CD4-positive, CD25-positive, alpha-beta regulatory T cell (primary cell): ENCODE data around the gene SH3GL2. TPM values are rescaled to one million over a fixed set of nuclear protein-coding genes. Genes with fewer than 3 reads are reported as not detected.

ENCODE experiments used
- ATAC-seq, 2 donors: fragments of 150-1000 bp; cut with Tn5 transposase; one replicate each; pipeline ENCODE4 v1.10.0; 2021; ENCODE audit warnings: low read depth in 2 of 2, moderate number of reproducible peaks in 2 of 2, moderate library complexity in 1 of 2
- DNase-seq, 3 donors: peaks; one replicate each; pipeline versions ENCODE4 v3.0.0 to v3.0.0-alpha.2; 2012 to 2022; ENCODE audit warnings: mixed read lengths in 1 of 3
- H3K27ac ChIP-seq: one replicate; pipeline ENCODE4 v1.7.0; 2013; ENCODE audit warnings: mild to moderate bottlenecking, low read length; ENCODE audit not compliant: insufficient read depth, poor library complexity, severe bottlenecking
- H3K27me3 ChIP-seq: one replicate; pipeline ENCODE4 v1.7.0; 2013; ENCODE audit warnings: low read length; ENCODE audit not compliant: control insufficient read depth, insufficient read depth
- H3K36me3 ChIP-seq: one replicate; pipeline ENCODE4 v1.7.0; 2013; ENCODE audit warnings: mild to moderate bottlenecking, low read length, moderate library complexity; ENCODE audit not compliant: control insufficient read depth, insufficient read depth
- H3K4me1 ChIP-seq: 2 replicates; pipeline ENCODE4 v1.7.0; 2013; ENCODE audit warnings: mild to moderate bottlenecking, low read length; ENCODE audit not compliant: insufficient read depth, control insufficient read depth, poor library complexity, severe bottlenecking
- H3K4me3 ChIP-seq: one replicate; pipeline ENCODE4 v1.7.0; 2013; ENCODE audit warnings: low read depth, mild to moderate bottlenecking, low read length, moderate library complexity
- H3K9me3 ChIP-seq, 2 experiments: 1 replicate in 1 of 2; 2 replicates in 1 of 2; pipeline ENCODE4 v1.7.0; 2013; ENCODE audit warnings: low read length in 2 of 2, mild to moderate bottlenecking in 1 of 2, moderate library complexity in 1 of 2; ENCODE audit not compliant: control insufficient read depth in 2 of 2
- H3K27ac Mint-ChIP-seq, 3 donors: one replicate each; pipeline ENCODE4 v1.8.0; 2020 to 2022; ENCODE audit warnings: mild to moderate bottlenecking in 3 of 3, mixed read lengths in 3 of 3, moderate library complexity in 2 of 3
- H3K27me3 Mint-ChIP-seq: one replicate; pipeline ENCODE4 v1.8.0; 2022; ENCODE audit warnings: mild to moderate bottlenecking, mixed read lengths
- H3K36me3 Mint-ChIP-seq: one replicate; pipeline ENCODE4 v1.8.0; 2020; ENCODE audit warnings: mixed read lengths
- H3K4me1 Mint-ChIP-seq, 4 donors: one replicate each; pipeline ENCODE4 v1.8.0; 2020 to 2022; ENCODE audit warnings: mixed read lengths in 4 of 4, mild to moderate bottlenecking in 1 of 4
- H3K4me3 Mint-ChIP-seq, 4 donors: one replicate each; pipeline ENCODE4 v1.8.0; 2020 to 2022; ENCODE audit warnings: mild to moderate bottlenecking in 4 of 4, mixed read lengths in 4 of 4, moderate library complexity in 3 of 4
- H3K9me3 Mint-ChIP-seq, 7 donors: one replicate each; pipeline ENCODE4 v1.8.0; 2020 to 2022; ENCODE audit warnings: mixed read lengths in 7 of 7, mild to moderate bottlenecking in 3 of 7, moderate library complexity in 2 of 7
- polyA plus RNA-seq, 4 donors: library from polyadenylated mRNA; unstranded; fragments of 300-500 nt; fragmentation: Illumina TruSeq; gene quantifications; one replicate each; pipeline ENCODE4 v1.2.3, GENCODE V29; 2021
- total RNA-seq: library from RNA; stranded (reverse); gene quantifications from one replicate; pipeline ENCODE4 v1.2.3, GENCODE V29; 2022

The SH3GL2 gene
- total and polyA plus RNA-seq, 5 donors from 2014 or later: not detected

DNA sequence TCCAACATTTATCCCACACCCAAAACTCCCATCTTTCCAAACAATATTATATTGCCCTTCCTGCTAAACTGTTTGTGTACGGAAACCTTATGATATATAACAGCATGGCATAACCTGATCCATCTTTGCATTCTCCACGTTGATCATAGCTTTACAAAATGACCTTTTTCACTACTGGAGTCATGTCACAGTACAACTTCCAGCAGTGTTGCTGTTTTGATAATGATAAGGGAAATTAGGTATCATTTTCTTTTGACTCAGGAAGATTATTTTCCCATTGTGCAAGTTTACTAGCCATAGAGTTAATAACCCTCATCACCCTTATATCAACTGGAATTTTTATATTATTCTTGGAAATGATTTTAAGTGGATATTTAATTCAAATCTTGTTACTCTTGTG lies 57.5 kb downstream of the SH3GL2 start:
- ATAC-seq: no peak
- Histone ChIP-seq H3K9me3 (peaks cover 0 to 3% of the 10 kb centered on the region in 2 experiments), H3K36me3 (no peaks in the 10 kb centered on the region), H3K4me1 (no peaks in the 10 kb centered on the region), H3K27ac (no peak overlapping the region), H3K27me3 (no peaks in the 10 kb centered on the region), H3K4me3 (no peak overlapping the region)
- H3K27ac Mint-ChIP-seq: no peak overlapping the region
- no peaks in the 10 kb centered on the region for H3K27me3 Mint-ChIP-seq
- H3K9me3 Mint-ChIP-seq: peaks cover 0 to 4% (median 2%) of the 10 kb centered on the region in 7 donors
- no peak for DNase-seq
- H3K36me3 Mint-ChIP-seq: no peaks in the 10 kb centered on the region
- no peaks in the 10 kb centered on the region for H3K4me1 Mint-ChIP-seq
- no peak overlapping the region for H3K4me3 Mint-ChIP-seq

DNA sequence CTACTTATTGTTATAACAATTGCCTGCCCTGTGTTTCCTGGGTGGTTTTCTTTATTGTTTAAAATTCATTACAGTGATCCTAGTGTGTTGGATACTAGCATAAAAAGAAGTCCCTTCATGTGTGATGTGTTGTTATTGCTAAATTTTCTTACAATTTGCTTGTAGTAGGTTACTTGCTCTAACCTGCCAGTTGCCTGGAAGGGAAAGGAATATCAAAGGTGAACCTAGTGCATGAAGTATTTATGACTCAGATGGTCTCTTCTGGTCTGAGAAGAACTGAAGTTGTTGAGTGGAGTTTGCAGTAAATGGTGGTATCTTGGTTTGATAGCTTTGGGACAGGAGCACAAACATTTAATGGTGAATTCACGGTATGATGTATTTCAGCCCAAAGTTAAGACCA lies 58.0 kb downstream of the SH3GL2 start:
- H3K4me3 ChIP-seq: no peak overlapping the region
- no peak overlapping the region for H3K27ac ChIP-seq
- no peaks in the 10 kb centered on the region for H3K4me1 ChIP-seq
- peaks cover 0 to 4% (median 2%) of the 10 kb centered on the region in 7 donors for H3K9me3 Mint-ChIP-seq
- peaks cover 0 to 3% of the 10 kb centered on the region in 2 experiments for H3K9me3 ChIP-seq
- H3K36me3 ChIP-seq: no peaks in the 10 kb centered on the region
- no peak overlapping the region for H3K27ac Mint-ChIP-seq
- ATAC-seq: no peak
- H3K4me1 Mint-ChIP-seq: no peaks in the 10 kb centered on the region
- H3K4me3 Mint-ChIP-seq: no peak overlapping the region
- no peak for DNase-seq
- H3K27me3 ChIP-seq: no peaks in the 10 kb centered on the region
- no peaks in the 10 kb centered on the region for H3K36me3 Mint-ChIP-seq
- no peaks in the 10 kb centered on the region for H3K27me3 Mint-ChIP-seq

DNA sequence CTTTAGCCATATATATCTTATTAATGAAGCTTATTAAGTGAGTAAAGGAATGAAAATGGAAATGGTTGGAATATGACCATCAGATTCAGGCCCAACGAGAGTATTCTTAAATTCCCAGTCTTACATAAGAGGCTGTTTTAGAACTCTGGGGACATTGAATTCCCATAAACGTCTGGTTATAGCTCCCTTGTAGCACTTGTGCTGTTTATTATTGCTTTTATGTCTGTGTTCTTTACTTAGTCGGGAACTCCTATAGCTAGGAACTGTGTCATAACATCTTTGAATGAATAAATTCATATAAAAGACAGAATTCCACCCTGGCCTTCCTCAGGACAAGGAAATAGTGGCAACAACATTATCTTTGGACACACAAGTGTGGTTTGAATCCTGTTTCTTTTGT lies 58.4 kb downstream of the SH3GL2 start:
- DNase-seq (no peak), ATAC-seq (no peak)
- peaks cover 0 to 4% (median 2%) of the 10 kb centered on the region in 7 donors for H3K9me3 Mint-ChIP-seq

GRCh38 chr9:17648516-17648915 lies 69.7 kb downstream of the SH3GL2 start:
- Mint-ChIP-seq H3K4me1 (no peaks in the 10 kb centered on the region), H3K4me3 (no peak overlapping the region), H3K27me3 (no peaks in the 10 kb centered on the region), H3K27ac (no peak overlapping the region), H3K36me3 (no peaks in the 10 kb centered on the region), H3K9me3 (peaks cover 0 to 15% (median 7%) of the 10 kb centered on the region in 7 donors)
- Histone ChIP-seq H3K4me3 (no peak overlapping the region), H3K4me1 (no peaks in the 10 kb centered on the region), H3K36me3 (no peaks in the 10 kb centered on the region), H3K27ac (no peak overlapping the region), H3K27me3 (no peaks in the 10 kb centered on the region), H3K9me3 (no peaks in the 10 kb centered on the region)
- DNase-seq (no peak), ATAC-seq (no peak)

More for the DNA sequence above, 58.4 kb downstream of the SH3GL2 start:
- no peak overlapping the region for H3K4me3 ChIP-seq
- no peaks in the 10 kb centered on the region for H3K36me3 Mint-ChIP-seq
- no peaks in the 10 kb centered on the region for H3K4me1 Mint-ChIP-seq
- no peaks in the 10 kb centered on the region for H3K27me3 Mint-ChIP-seq
- no peaks in the 10 kb centered on the region for H3K27me3 ChIP-seq
- no peaks in the 10 kb centered on the region for H3K36me3 ChIP-seq
- no peak overlapping the region for H3K4me3 Mint-ChIP-seq
- no peak overlapping the region for H3K27ac ChIP-seq
- no peaks in the 10 kb centered on the region for H3K4me1 ChIP-seq
- H3K9me3 ChIP-seq: peaks cover 0 to 3% of the 10 kb centered on the region in 2 experiments
- no peak overlapping the region for H3K27ac Mint-ChIP-seq

GRCh38 chr9:17651725-17652124 lies 72.9 kb downstream of the SH3GL2 start:
- no peak overlapping the region for H3K27ac Mint-ChIP-seq
- H3K4me1 Mint-ChIP-seq: no peaks in the 10 kb centered on the region
- H3K27me3 Mint-ChIP-seq: no peaks in the 10 kb centered on the region
- H3K9me3 Mint-ChIP-seq: peaks cover 0 to 5% (median 4%) of the 10 kb centered on the region in 7 donors
- Histone ChIP-seq H3K27me3 (no peaks in the 10 kb centered on the region), H3K4me1 (no peaks in the 10 kb centered on the region), H3K9me3 (no peaks in the 10 kb centered on the region), H3K4me3 (no peak overlapping the region), H3K36me3 (no peaks in the 10 kb centered on the region), H3K27ac (no peak overlapping the region)
- no peak for DNase-seq
- no peaks in the 10 kb centered on the region for H3K36me3 Mint-ChIP-seq
- no peak for ATAC-seq
- no peak overlapping the region for H3K4me3 Mint-ChIP-seq

GRCh38 chr9:17653947-17654465 lies 75.1 kb downstream of the SH3GL2 start:
- H3K4me3 Mint-ChIP-seq: no peak overlapping the region
- no peak for ATAC-seq
- no peaks in the 10 kb centered on the region for H3K27me3 Mint-ChIP-seq

DNA sequence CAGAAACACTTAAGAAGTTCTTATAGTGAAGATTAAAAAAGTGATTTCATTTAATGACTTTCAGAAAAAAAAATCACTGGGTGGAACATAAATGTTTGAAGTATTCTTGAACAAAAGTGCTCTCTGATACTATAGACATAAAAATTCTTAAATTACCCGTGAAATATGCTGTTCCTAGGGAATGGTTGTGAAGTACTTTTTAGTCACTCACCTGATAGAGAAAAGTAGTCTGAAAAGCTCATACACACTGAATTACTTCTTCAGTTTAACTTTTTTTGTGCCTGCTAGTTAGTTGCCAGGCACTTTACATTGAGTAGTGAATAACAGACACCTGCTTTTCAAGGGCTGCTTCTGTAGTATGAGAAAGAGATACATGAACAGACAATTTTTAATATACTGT lies 78.0 kb downstream of the SH3GL2 start:
- Histone ChIP-seq H3K36me3 (no peaks in the 10 kb centered on the region), H3K9me3 (no peaks in the 10 kb centered on the region), H3K4me3 (no peak overlapping the region), H3K27ac (no peak overlapping the region), H3K4me1 (no peaks in the 10 kb centered on the region), H3K27me3 (no peaks in the 10 kb centered on the region)
- Mint-ChIP-seq H3K27me3 (no peaks in the 10 kb centered on the region), H3K4me3 (no peak overlapping the region), H3K27ac (no peak overlapping the region), H3K36me3 (no peaks in the 10 kb centered on the region), H3K9me3 (peaks cover 0 to 4% (median 0%) of the 10 kb centered on the region in 7 donors), H3K4me1 (no peaks in the 10 kb centered on the region)
- DNase-seq (no peak), ATAC-seq (no peak)

More at GRCh38 chr9:17653947-17654465, 75.1 kb downstream of the SH3GL2 start:
- Mint-ChIP-seq H3K27ac (no peak overlapping the region), H3K9me3 (peaks cover 0 to 5% (median 0%) of the 10 kb centered on the region in 7 donors), H3K4me1 (no peaks in the 10 kb centered on the region), H3K36me3 (no peaks in the 10 kb centered on the region)
- Histone ChIP-seq H3K9me3 (no peaks in the 10 kb centered on the region), H3K27ac (no peak overlapping the region), H3K4me1 (no peaks in the 10 kb centered on the region), H3K4me3 (no peak overlapping the region), H3K27me3 (no peaks in the 10 kb centered on the region), H3K36me3 (no peaks in the 10 kb centered on the region)
- no peak for DNase-seq

DNA sequence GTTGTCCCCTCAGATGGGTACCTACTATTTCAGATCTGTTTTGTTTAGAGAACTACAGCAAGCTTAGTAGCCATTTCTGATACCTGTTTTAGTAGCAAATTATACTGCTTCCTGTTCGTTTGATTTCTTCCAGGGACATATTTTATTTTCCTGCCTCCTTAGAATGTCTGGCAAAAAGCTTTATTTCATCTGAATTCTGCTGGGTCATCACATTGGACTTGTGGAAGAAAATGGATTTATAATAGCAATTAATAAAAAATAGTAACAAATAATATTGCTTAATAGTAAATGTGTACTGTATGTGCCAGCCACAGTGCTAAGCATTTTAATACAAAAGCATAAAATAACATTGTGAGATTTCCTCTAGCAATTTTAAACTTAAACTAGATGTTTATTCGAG lies 79.4 kb downstream of the SH3GL2 start:
- ATAC-seq (no peak), DNase-seq (no peak)
- no peaks in the 10 kb centered on the region for H3K9me3 ChIP-seq
- Mint-ChIP-seq H3K4me1 (no peaks in the 10 kb centered on the region), H3K9me3 (peaks cover 0 to 4% (median 0%) of the 10 kb centered on the region in 7 donors), H3K36me3 (no peaks in the 10 kb centered on the region), H3K27ac (no peak overlapping the region), H3K27me3 (no peaks in the 10 kb centered on the region), H3K4me3 (no peak overlapping the region)
- no peaks in the 10 kb centered on the region for H3K36me3 ChIP-seq
- H3K27ac ChIP-seq: no peak overlapping the region
- no peaks in the 10 kb centered on the region for H3K27me3 ChIP-seq
- no peaks in the 10 kb centered on the region for H3K4me1 ChIP-seq
- H3K4me3 ChIP-seq: no peak overlapping the region
